ENCODE measurements around the gene UBE2E1.
A peak's percentile ranks its signal among the peaks of the same experiment; 100 is the strongest.

Gene UBE2E1

GRCh38 chr3:23805633-23806533, at the start of gene UBE2E1:
TSS of gene UBE2E1 (plus strand) at chr3:23805955. CDS start at chr3:23807270, 1,315 bp downstream.
- DNase-seq, result peak; percentile 76

GRCh38 chr3:23756206-23756840, 49.4 kb upstream of the UBE2E1 start:
- no peak for DNase-seq

GRCh38 chr3:23758253-23758838, 47.4 kb upstream of the UBE2E1 start:
- no peak for DNase-seq

- no peak for DNase-seq
Measured at GRCh38 chr3:23760325-23760724, 45.4 kb upstream of the UBE2E1 start.

- DNase-seq, result no peak
Measured at GRCh38 chr3:23760871-23761373, 44.8 kb upstream of the UBE2E1 start.

GRCh38 chr3:23761440-23761896, 44.3 kb upstream of the UBE2E1 start:
- peak; percentile 42 for DNase-seq

GRCh38 chr3:23762214-23762613, 43.5 kb upstream of the UBE2E1 start:
- DNase-seq, result no peak

GRCh38 chr3:23762759-23763477, 42.8 kb upstream of the UBE2E1 start:
- peak; percentile 64 for DNase-seq

- no peak for DNase-seq
Measured at GRCh38 chr3:23764407-23764806, 41.3 kb upstream of the UBE2E1 start.

GRCh38 chr3:23767546-23767945, 38.2 kb upstream of the UBE2E1 start:
- no peak for DNase-seq

- no peak for DNase-seq
Measured at GRCh38 chr3:23775254-23775909, 30.4 kb upstream of the UBE2E1 start.

GRCh38 chr3:23776352-23776891, 29.3 kb upstream of the UBE2E1 start:
- DNase-seq, result no peak

- no peak for DNase-seq
Measured at GRCh38 chr3:23778446-23778845, 27.3 kb upstream of the UBE2E1 start.

GRCh38 chr3:23779841-23780240, 25.9 kb upstream of the UBE2E1 start:
- no peak for DNase-seq

- no peak for DNase-seq
Measured at GRCh38 chr3:23781051-23781450, 24.7 kb upstream of the UBE2E1 start.

- no peak for DNase-seq
Measured at GRCh38 chr3:23781871-23782270, 23.9 kb upstream of the UBE2E1 start.

GRCh38 chr3:23785097-23785645, 20.6 kb upstream of the UBE2E1 start:
- no peak for DNase-seq

- DNase-seq, result no peak
Measured at GRCh38 chr3:23785882-23786281, 19.9 kb upstream of the UBE2E1 start.

GRCh38 chr3:23791678-23792077, 14.1 kb upstream of the UBE2E1 start:
- no peak for DNase-seq

- no peak for DNase-seq
Measured at GRCh38 chr3:23793528-23794134, 12.1 kb upstream of the UBE2E1 start.

GRCh38 chr3:23795096-23795495, 10.7 kb upstream of the UBE2E1 start:
- no peak for DNase-seq

Data from NCI-H82 (cell line).